ENCODE data around the gene SCT. TPM values are rescaled to one million over a fixed set of nuclear protein-coding genes. Genes with fewer than 3 reads are reported as not detected.

Gene SCT
- total and polyA plus RNA-seq, 2 experiments from 2014 or later, result 2.6 TPM; not detected in 1

DNA sequence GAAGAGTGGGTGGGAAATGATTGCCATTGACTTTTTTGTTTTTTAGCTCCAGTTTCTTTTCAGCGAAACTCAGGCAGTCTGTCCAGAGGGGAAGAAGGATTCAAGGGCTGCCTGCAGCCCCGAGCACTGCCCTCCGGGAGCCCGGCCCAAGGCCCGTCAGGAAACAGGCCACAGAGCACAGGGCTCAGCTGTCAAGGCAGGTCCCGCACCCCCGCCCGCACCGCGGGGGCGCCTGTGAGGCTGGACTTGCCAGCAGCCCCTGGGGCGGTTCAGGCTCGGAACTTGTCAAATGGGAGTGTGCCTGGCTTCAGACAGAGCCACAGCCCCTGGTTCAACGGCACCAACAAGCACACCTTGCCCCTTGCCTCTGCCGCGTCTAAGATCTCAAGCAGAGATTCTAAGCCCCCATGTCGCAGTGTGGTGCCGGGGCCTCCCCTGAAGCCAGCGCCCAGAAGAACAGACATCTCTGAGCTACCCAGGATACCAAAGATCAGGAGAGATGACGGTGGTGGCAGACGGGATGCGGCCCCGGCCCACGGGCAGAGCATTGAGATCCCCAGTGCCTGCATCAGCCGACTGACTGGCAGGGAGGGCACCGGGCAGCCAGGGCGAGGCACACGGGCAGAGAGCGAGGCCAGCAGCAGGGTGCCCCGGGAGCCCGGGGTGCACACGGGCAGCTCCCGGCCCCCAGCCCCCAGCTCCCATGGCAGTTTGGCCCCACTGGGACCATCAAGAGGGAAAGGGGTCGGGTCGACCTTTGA, 19.8 kb downstream of the SCT start:
- H3K79me2 ChIP-seq (replicated peaks; ENCODE audit: insufficient read depth), result 0 out of 2 replicates have a peak, but pooled peaks cover 4% of the 10 kb centered on the region
- H3K27me3 ChIP-seq (ENCODE audit: insufficient read depth), result no peaks in the 10 kb centered on the region
- H2AFZ ChIP-seq, result no peak overlapping the region
- DNase-seq (ENCODE audit: low spot score), result no peak
- Mint-ChIP-seq H3K4me1 (peaks cover 2% of the 10 kb centered on the region), H3K27me3 (ENCODE audit: insufficient read depth, low read depth, poor library complexity) (peaks cover 13% of the 10 kb centered on the region), H3K27ac (no peak overlapping the region), H3K4me3 (no peak overlapping the region; the same call in 2 of the 3 replicates), H3K36me3 (ENCODE audit: low read depth) (peaks cover 57% of the 10 kb centered on the region), H3K9me3 (no peaks in the 10 kb centered on the region)
- H3K4me1 ChIP-seq (ENCODE audit: insufficient read depth), result no peaks in the 10 kb centered on the region
- no peak for TF ChIP-seq ZNF114 (CRISPR knock-in tag; IDR thresholded peaks at IDR 0.05)
- TF ChIP-seq NANOG (IDR thresholded peaks at IDR 0.05; ENCODE audit: borderline replicate concordance), result no peak
- TF ChIP-seq, protein P1, sequence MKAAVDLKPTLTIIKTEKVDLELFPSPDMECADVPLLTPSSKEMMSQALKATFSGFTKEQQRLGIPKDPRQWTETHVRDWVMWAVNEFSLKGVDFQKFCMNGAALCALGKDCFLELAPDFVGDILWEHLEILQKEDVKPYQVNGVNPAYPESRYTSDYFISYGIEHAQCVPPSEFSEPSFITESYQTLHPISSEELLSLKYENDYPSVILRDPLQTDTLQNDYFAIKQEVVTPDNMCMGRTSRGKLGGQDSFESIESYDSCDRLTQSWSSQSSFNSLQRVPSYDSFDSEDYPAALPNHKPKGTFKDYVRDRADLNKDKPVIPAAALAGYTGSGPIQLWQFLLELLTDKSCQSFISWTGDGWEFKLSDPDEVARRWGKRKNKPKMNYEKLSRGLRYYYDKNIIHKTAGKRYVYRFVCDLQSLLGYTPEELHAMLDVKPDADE (IDR thresholded peaks at IDR 0.05), result no peak
- no peak for TF ChIP-seq JUNB (IDR thresholded peaks at IDR 0.05; ENCODE audit: unreplicated experiment)
- TF ChIP-seq STAT1 (IDR thresholded peaks at IDR 0.05; ENCODE audit: unreplicated experiment), result no peak
- no peak for TF ChIP-seq EZH2phosphoT487 (IDR thresholded peaks at IDR 0.05; ENCODE audit: unreplicated experiment)
- TF ChIP-seq ZNF331 (CRISPR knock-in tag; IDR thresholded peaks at IDR 0.05; ENCODE audit: low read depth), result no peak
- no peak for TF ChIP-seq CREB1 (CRISPR knock-in tag; IDR thresholded peaks at IDR 0.05; ENCODE audit: low read depth)
- no peak for TF ChIP-seq ZNF462 (CRISPR knock-in tag; IDR thresholded peaks at IDR 0.05)
- no peak for TF ChIP-seq POLR2AphosphoS5 (IDR thresholded peaks at IDR 0.05; ENCODE audit: low read depth)
- TF ChIP-seq REST (IDR thresholded peaks at IDR 0.05; ENCODE audit: unreplicated experiment), result no peak
- TF ChIP-seq EZH2 (IDR thresholded peaks at IDR 0.05; ENCODE audit: low read depth, unreplicated experiment), result no peak
- TF ChIP-seq CTCF (conservative IDR thresholded peaks at IDR 0.05; ENCODE audit: low read depth in 2 of 2), result no peak
- peak; percentile 14; the same call in 1 of the 3 replicates for ATAC-seq
- no peak overlapping the region for H3K4me2 ChIP-seq
- no peak overlapping the region for H3K4me3 ChIP-seq
- H4K20me1 ChIP-seq (replicated peaks; ENCODE audit: insufficient read depth), result peaks cover 3% of the 10 kb centered on the region; the same call in 1 of the 2 replicates
- H3K27ac ChIP-seq (ENCODE audit: low read depth), result 0 out of 2 replicates have a peak overlapping the region, but pooled peaks have one; percentile 32
- H3K36me3 ChIP-seq (ENCODE audit: insufficient read depth), result peaks cover 25% of the 10 kb centered on the region; the same call in 1 of the 2 replicates
- no peaks in the 10 kb centered on the region for H3K9me2 ChIP-seq (ENCODE audit: insufficient read depth)
- H3F3A ChIP-seq (replicated peaks; ENCODE audit: low read depth), result peaks cover 27% of the 10 kb centered on the region

Data from GM23338 (cell line).